NCI-H146 treated with DMSO at 0.1 percent for 48 hours (cell line): ENCODE results near the gene HTR1D.
A peak's percentile ranks its signal among the peaks of the same experiment; 100 is the strongest.
"Not testable (repeated sequence)": the region's sequence is repeated elsewhere in the genome, so short reads cannot be mapped to it uniquely, and the experiment has no call there.

Source experiments
- DNase-seq: peaks from one replicate; lab custom pipeline; 2025; ENCODE audit not compliant: unreplicated experiment; lab: John Stamatoyannopoulos, UW

HTR1D gene

DNA sequence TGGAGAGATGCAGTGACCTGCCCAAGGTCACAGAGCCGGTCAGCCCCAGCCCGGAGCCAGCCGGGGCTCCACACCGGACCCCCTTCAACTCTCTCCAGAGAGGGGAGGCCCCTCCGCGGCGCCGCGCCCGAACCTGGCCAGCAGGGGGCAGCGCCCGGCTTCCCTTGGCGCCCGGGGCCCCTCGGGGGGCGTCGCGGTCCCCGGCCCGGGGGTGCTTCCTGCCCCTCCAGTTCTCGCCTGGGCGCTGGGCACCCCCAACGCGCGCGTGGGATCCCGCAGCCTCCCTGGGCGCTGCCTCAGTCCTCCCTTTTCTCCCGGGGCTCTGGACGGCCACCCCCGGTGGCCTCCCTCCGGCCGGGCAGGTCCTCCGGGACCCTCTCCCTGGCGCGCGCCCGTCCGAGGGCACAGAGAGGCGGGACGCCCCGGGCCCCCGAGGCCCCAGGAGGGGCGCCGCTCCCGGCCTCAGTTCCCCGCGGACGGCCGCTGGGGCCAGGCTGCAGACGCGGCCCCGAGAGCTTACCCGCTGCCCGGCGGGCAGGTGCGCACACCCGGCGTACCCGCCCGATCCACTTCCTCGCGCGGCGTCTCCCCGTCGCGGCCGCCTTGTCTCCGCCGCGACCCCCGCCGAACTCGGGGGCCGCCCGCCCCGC, 406 bp downstream of the HTR1D start:
- no peak for DNase-seq

GRCh38 chr1:23215751-23216449, 1.4 kb downstream of the HTR1D start:
- no peak for DNase-seq

GRCh38 chr1:23215291-23215690, 2.0 kb downstream of the HTR1D start:
- no peak for DNase-seq

GRCh38 chr1:23214640-23215039, 2.7 kb downstream of the HTR1D start:
- DNase-seq = no peak

DNA sequence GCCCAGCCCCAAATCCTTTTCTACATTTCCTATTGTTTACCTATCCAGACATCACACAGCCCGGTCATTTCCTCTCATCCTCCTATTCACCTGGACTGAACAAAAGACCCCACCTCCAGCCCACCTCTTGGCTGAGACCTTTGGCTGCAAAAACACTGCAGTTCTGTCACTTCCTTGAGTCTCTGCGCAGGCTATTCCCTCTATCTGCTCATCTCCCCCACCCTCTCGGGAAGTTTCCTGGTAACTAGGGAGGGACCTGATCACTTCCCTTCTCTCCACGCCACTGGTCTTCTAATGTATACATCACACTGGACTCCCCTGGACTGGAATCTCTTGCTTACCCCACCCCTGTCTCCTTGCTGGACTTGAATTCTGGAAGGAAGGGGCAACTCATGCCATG, 5.3 kb downstream of the HTR1D start:
- DNase-seq = no peak

DNA sequence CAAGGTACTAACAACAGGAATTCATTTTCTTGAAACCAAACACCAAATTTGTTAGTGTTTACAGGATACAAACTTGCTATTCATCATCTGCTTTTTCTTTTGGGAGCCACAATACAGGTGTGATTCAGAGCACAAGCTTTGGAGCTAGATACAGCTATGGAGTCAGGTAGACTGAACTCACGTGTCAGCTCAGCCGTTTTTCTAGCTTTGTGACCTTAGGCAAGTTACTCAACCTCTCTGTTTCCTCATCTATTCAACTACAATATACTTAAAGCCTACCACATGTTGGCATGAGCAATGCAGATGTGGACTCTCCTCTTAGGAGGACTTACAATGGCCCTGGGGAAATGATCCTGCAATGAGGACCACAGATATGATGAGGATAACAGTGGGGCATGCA, 6.3 kb downstream of the HTR1D start:
- no peak for DNase-seq

DNA sequence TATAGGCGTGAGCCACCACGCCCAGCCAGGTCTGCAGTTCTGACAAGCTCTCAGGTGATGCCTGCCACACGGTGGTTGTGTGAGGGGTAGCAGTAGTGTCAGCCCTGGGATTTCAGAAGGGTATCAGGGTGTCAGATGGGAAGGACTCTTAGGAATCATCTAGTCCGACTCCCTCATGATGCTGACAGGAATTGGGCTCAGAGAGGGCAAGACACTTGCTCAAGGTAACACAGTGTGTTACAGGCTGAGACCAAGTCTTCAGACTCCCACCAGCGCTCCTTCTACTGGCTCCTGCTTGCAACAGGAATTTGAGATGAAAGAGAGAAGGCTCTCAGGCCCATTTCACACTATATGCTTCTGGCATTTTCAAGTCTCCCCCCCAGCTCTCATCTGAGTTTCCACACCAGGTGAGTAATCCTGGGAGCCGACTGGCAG, 6.9 kb downstream of the HTR1D start:
- no peak for DNase-seq

GRCh38 chr1:23209770-23210169, 7.5 kb downstream of the HTR1D start:
- DNase-seq = no peak

GRCh38 chr1:23208527-23208926, 8.8 kb downstream of the HTR1D start:
- DNase-seq = no peak

DNA sequence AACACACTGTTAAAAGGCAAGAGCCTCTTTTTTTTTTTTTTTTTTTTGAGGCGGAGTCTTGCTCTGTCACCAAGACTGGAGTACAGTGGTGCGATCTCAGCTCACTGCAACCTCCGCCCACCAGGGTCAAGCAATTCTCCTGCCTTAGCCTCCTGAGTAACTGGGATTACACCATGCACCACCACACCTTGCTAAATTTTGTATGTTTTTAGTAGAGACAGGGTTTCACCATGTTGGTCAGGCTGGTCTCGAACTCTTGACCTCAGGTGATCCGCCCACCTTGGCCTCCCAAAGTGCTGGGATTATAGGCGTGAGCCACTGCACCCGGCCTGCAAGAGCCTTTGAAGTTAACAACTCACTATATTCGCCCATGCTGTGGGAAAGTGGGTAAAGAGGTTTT, 9.6 kb downstream of the HTR1D start:
- not testable (repeated sequence) for DNase-seq

DNA sequence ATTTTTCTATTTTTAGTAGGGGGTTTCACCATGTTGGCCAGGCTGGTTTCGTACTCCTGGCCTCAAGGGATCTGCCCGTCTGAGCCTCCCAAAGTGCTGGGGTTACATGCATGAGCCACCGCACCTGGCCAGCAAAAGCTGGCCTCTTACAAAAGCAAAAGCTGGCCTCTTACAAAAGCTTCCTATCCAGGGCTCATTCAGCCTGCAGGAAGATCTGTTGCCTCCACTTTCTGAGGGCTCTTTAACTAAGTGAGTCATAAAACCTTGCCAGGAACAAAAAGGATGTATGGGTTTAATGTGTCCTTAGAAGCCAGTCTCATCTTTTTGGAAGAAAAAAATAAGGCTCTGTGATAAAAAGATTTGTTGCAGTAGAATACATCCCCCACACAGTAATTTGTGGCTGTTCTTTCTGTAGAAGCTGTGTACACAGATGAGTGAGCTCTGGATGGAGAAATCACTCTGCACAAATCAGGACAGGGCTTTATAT, 15.0 kb downstream of the HTR1D start:
- no peak for DNase-seq

DNA sequence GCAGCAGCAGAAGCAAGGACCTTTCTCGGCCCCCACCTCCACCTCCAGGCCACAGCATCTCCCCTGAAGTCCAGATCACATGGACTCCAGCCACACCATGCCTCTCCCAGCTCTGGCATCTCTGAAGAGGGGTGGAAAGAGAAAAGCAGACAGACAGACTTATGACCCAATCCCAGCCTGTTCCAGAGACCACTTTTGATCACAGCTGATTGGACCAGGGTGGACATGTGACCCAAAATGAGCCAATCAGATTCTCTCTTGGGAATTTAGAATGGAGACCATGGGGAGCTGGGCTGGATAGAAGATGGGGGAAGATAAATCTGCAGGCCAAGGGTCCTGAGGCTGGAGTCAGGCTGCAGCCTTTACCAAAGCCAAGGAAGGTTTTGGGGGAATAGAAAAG, 16.4 kb downstream of the HTR1D start:
- no peak for DNase-seq

- no peak for DNase-seq
Observed at GRCh38 chr1:23198373-23198772, 18.9 kb downstream of the HTR1D start.

DNA sequence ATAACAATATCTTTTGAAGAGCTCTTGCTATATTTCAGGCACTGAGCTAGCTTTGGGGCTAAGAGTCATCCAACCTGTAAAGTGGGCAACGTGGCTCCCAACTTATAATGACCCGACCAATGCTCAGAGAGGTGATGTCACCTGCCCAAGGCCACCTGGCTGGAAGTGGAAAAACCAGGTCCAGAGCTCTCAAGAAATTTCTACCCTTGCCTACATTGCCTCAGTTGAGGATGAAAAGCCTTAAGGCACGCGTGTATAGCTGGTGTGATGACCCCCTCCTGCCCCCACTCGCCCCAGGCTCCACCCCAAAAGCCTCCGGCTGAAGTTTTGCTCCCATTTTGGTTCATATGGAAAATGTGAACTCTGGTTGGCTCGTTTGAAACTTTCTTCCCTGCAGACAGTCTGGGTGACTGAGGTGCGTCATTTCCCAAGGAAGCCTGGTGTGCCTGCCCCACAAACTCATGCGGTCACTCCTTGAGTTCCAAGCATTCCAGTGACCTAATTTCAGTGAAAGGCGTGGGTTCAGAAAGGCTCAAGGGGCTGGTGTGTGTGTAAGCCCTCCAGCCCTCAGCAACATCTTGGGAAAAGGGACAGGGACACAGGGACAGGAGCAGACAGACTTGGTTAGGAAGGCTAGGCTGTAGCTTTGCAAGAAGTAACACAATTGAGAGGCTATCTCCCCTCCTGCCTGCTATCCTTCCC, 20.5 kb downstream of the HTR1D start:
- DNase-seq = no peak

- no peak for DNase-seq
Observed at GRCh38 chr1:23194119-23194984, 22.9 kb downstream of the HTR1D start.

GRCh38 chr1:23193391-23194118, 23.7 kb downstream of the HTR1D start:
- no peak for DNase-seq

- DNase-seq = no peak
Observed at GRCh38 chr1:23191199-23191598, 26.1 kb downstream of the HTR1D start.

GRCh38 chr1:23188936-23189452, 28.3 kb downstream of the HTR1D start:
- not testable (repeated sequence) for DNase-seq

DNA sequence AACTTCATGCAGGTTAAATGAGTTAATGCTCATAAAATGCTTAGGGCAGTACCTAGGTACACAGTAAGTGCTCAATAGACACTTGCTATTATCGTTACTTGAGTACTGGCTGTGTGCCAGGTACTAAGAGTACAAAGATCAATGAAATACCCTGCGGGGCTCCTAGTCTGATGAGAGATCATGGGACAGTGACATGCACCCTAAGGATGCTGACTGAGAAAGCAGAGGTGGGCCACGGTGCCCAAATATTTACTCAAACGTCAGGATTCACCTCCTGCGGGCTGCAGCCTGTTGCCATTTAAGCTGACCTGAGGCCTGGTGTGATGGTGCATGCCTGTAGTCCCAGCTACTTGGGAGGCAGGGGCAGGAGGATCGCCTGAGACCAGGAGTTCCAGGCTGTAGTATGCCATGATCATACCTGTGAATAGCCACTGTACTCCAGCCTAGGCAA, 28.8 kb downstream of the HTR1D start:
- DNase-seq = peak; percentile 78

- no peak for DNase-seq
Observed at GRCh38 chr1:23187637-23188036, 29.7 kb downstream of the HTR1D start.
